Activated T-cell treated with anti-CD3 and anti-CD28 coated beads, Interleukin-2, amount 50 U/mL, for 48 hours (primary cell): ENCODE data around the gene ZSCAN25.
"Not testable (repeated sequence)": the region's sequence is repeated elsewhere in the genome, so short reads cannot be mapped to it uniquely, and the experiment has no call there.

Source experiments
- DNase-seq, 2 experiments: peaks; one replicate each; pipeline ENCODE4 v3.0.0-alpha.2; 2020

Gene ZSCAN25

DNA sequence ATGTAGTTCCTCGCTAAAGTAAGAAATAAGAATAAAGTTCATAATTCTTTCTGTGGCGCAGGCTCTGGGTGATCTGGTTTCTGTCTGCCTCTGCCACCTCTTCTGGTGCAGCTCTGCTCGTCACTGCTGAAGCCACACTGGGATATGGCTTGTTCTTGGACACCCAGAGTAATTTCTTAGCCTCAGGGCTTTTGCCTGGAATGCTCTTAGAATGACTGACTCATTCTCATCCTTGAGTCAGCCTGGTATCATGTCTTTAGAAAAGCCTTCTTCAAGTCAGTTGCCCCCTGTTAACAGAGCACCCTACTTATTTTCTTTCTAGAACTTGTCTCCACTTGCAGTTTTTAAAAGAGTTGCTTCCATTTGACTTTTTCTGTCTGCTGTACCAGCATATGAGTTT lies 2.0 kb downstream of the ZSCAN25 start:
- DNase-seq, result no peak

DNA sequence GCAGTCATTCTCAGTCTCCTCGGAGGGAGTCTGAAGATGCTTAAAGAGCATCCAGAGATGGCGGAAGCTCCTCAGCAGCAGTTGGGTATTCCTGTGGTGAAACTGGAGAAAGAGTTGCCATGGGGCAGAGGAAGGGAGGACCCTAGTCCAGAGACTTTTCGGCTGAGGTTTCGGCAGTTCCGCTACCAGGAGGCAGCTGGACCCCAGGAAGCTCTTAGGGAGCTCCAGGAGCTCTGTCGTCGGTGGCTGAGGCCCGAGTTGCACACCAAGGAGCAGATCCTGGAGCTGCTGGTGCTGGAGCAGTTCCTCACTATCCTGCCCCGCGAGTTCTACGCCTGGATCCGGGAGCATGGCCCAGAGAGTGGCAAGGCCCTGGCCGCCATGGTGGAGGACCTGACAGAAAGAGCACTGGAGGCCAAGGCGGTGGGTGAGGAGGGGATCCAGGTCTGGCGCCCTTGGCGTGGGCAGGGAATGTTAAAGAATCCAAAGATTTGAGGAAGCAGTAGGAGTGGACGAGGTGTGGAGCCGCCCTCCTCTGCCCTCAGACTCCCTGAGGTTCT lies 2.9 kb downstream of the ZSCAN25 start:
- DNase-seq, result no peak

DNA sequence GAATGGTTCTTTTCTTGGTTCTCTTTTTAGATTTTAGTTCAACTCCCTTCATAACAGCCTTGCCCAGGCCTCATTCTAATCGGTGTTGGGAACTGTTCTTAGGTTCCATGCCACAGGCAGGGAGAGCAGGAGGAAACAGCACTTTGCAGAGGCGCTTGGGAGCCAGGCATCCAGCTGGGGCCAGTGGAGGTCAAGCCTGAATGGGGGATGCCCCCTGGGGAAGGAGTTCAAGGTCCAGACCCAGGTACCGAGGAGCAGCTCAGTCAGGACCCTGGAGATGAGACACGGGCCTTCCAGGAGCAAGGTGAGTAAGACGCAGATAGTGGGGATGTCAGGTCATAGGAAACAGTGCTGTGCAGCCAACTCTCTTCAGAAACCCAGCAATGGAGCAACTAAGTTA lies 4.5 kb downstream of the ZSCAN25 start:
- DNase-seq, result no peak

DNA sequence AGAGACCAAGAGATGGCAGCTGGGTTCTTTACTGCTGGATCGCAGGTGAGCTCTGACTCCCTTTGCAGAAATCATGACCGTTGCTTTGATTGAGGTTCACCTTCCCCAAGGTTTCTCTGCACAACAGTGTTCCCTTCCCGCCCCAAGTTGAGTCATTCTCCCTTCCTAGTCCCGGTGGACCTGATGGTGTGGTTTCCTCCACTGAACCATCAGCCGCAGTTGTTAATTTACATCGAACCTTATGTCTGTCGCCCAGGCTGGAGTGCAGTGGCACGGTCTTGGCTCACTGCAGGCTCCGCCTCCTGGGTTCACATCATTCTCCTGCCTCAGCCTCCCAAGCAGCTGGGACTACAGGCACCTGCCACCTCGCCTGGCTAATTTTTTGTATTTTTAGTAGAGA lies 5.8 kb downstream of the ZSCAN25 start:
- no peak for DNase-seq

DNA sequence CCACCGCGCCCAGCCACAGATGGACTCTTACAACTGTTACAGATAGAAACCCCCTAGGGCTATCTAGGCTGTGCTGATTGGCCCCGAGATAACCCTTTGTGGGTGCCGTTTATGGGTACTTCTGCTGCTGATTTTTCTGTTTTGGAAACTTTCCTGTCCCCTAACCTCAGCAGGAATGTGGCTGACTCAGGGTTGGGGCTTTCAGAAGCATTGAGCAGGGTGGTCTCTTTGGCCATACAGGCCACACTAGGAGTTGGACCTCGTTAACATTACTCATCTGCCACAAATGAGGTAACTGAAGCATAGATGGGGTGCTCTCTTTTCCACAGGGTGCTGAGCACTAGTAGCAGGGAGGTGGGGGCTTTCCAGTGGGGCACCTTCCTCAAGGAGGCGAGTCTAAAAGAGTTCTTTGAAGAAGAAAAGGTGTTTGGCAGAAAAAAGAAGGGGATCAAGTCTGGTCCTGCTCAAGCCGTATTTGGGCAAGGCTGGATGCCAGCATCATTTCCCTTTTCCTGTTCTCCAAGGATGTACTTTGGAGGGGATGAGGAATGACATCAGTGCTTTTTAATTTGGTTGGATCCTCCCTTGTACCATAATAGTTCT lies 6.4 kb downstream of the ZSCAN25 start:
- peak; percentile 55 to 56 for DNase-seq

DNA sequence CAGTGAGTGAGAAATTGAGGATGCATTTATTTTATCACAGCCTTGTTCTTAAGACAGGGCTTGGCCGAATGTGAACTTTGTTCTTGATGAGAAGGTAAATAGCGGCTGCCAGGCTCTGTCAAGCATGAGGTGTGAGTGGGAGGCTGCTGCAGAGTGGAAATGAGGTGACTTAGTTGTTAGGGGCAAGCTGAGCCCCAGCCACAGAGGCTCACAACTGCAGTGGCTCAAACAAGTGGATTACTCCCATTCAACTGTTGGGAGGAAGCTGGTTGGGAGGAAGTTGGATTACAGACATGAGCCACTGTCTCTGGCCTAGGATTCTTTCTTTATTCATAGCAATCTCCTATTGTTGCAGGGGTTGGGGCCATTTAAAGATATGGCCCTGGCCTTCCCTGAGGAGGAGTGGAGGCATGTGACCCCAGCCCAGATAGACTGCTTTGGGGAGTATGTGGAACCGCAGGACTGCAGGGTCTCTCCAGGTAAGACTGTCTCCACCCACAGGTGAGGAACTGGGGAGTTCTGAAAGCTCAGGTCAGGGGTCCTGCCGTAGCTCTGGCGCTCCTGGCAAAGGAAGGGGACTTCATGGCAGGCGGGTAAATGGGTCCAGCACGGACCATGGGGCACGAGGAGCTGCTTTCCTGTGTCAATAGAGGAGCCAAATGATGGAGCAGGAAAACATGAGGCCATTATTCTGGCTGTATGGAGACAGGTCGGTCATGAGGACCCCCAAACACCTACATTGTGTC lies 7.1 kb downstream of the ZSCAN25 start:
- peak; percentile 57 to 65 for DNase-seq

DNA sequence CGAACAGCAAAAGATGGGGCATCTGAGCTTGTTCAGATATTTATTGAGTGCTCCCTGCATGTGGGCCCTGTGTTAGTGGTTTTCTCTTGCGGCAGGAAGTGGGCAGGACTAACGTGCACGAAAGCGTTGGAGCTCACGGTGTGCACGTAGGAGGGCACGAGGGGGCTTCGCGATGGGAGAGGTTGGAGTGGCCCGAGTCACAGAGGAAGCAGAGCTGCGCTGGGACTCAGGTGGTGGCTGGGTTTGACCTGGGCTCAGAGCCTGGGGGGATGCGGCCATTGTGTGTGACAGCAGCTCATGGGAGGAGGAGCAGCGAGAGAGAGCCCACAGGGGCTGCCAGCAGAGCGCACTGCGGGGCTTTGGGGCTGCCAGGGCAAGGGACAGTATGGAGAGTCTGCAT lies 7.7 kb downstream of the ZSCAN25 start:
- peak; percentile 81 for DNase-seq

DNA sequence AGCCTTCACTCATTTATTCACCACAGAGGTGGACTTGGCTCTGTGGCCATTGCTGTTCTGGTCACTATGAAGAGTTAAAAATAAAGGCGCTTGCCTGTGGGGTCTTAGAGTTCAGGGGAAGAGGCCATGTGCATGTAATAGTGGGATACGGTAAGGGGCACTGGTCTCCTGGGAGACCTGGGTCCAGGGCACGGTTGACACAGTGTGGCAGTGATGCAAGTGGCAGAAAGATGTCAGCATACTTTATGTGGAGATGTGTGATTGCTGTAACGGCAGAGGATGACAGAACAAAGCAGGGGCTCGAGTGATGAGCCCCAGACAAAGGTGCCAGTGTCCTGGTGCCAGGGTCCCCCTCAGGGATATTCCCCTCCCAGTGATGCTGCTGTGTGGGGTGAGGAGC lies 8.6 kb downstream of the ZSCAN25 start:
- no peak for DNase-seq

DNA sequence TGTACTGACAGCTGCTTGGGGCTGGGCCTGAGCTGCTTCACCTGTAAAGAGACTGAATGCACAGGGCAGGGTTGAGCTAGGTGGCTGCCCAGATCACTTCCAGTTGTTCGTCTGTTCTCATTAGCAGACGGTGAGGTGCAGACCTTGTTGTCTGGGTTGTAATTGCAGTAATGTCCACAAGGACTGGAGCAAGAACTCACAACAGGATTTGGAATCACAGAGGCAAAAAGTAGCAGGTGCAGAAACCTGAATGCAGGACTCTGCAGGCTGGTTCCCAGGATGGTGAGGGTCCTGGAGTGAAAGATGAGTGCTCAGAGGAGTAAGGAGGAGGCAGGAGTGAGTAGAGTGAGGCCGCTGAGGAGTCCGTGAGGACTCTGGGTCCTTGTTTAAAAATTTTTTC lies 9.2 kb downstream of the ZSCAN25 start:
- DNase-seq, result no peak

DNA sequence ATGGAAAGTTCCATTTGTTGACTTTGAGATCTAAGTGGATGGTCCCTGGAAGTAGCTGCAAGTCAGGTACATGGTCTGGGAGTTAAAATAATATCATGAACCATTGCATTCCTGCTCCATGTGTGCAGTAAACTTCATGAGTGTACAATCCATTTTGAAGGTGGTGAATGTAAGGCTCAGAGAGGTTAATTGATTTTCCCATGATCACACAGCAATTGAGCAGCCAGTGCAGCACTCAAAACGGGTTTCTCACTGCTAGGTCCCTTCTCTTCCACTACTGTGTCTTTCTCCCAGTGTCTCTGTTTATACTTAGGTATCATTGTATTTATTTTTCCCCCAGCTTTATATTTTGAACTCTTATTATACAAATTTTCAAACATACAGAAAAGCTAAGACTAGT lies 9.9 kb downstream of the ZSCAN25 start:
- DNase-seq, result no peak

DNA sequence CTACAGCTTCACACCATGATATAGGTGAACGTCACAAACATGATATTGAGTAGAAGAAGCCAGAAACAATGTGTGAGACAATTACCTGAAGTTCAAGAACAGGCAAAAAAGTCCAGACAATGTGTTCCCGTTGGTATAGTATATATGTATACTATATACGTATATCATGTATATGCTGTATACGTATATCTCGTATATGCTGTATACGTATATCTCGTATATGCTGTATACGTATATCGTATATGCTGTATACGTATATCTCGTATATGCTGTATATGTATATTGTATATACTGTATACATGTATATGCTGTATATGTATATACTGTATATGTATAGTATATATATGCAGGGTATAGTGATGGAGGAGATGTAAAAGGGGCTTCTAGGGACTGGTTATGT lies 10.8 kb downstream of the ZSCAN25 start:
- no peak for DNase-seq

DNA sequence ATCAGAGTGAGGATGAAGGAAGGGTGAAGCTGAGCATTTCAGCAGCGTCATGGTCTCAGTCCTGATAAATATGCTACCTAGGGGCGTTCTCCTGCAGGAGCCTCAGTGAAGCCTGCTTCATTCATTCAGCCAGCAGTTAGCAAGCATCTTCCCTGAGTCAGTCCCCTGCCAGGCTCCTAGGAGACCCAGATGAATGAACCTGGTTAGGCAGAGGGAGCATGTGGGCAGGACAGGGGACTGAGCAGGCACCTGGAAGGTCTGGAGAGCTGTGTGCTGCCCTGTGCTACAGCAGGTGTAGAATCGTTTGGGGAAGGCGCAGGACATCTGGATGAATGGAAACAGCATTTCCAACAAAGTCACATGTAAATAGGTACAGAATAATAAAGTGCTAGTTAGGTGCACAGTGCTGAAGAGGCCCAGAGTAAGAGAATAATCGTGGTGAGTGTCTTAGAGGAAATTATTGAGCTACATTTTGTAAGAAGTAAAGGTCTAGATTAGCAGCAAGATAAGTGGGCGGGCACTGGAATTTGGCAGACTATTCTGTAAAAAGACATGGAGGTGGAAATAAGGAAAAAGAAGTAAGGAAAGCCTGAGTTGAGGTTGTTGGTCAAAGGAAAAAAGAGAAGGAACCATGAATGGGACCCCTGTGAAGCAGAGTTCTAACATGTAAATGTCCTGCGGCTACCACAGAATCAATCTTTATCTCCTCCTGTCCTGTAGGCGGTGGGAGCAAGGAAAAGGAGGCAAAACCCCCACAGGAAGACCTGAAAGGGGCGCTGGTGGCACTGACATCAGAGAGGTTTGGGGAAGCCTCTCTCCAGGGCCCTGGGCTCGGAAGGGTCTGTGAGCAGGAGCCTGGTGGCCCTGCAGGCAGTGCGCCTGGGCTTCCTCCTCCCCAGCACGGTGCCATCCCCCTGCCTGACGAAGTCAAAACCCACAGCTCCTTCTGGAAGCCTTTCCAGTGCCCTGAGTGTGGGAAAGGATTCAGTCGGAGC lies 12.0 kb downstream of the ZSCAN25 start:
- DNase-seq, result no peak

DNA sequence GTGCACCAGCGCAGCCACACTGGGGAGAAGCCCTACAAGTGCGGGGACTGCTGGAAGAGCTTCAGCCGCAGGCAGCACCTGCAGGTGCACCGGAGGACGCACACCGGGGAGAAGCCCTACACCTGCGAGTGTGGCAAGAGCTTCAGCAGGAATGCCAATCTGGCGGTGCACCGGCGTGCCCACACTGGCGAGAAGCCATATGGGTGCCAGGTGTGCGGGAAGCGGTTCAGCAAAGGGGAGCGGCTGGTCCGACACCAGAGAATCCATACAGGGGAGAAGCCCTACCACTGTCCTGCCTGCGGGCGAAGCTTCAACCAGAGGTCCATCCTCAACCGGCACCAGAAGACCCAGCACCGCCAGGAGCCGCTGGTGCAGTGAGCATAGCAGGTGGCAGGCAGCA lies 12.9 kb downstream of the ZSCAN25 start:
- DNase-seq, result no peak

DNA sequence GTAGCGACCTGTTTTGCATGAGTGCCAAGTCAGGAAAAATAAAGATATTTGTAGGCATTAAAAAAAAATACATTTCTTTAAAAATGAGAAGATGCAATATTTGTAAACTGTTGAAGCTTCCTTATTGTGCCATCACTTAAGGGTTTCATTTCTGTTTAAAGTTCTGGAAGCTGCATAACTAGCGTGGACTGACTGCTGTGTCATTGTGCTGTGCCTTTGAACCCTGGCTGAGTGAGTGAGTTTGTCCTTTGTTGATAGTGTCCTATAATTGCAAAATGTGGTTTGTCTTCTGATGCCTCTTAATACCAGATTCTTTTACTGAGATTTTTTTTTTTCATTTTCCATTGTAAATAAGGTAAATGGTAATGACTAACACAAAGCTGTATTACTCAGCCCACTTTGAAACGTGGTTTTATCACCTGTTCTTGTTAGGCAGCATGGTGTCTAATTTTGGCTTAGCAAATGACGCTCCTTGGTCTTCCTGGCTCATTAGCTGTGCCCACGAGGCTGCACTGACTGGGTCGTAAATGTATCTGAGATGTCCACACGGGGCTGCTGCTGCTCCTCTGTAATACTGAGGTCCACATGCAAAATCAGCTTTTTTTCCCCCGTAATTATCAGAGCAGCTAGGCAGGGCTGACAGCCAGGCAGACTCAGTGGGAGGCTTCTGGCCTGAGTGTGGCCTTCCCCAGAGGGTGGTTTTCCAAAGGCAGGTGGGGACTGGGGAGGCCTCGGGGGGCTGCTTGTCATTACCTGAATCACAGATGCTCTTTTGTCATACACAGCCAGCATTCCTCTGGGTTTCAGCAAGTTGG lies 14.8 kb downstream of the ZSCAN25 start:
- DNase-seq, result peak; percentile 61 to 67

DNA sequence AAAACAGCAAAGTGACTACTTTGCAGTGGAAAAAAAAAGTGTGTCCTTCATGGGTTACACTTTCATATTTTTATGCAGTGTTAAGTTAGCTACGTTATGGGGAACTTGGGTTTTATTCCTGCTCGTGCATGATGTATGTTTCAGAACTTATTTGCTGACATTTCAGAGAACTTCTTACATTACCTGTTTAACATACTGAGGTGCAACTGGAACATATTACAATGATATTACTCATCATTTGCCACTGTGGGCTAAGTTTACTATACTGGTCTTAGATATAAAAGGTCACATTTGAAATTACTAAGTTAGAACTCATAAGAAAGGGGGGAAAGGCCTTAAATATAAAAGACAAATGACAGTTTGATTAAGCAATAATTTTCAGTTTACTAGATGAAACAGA lies 20.7 kb downstream of the ZSCAN25 start:
- not testable (repeated sequence) for DNase-seq

DNA sequence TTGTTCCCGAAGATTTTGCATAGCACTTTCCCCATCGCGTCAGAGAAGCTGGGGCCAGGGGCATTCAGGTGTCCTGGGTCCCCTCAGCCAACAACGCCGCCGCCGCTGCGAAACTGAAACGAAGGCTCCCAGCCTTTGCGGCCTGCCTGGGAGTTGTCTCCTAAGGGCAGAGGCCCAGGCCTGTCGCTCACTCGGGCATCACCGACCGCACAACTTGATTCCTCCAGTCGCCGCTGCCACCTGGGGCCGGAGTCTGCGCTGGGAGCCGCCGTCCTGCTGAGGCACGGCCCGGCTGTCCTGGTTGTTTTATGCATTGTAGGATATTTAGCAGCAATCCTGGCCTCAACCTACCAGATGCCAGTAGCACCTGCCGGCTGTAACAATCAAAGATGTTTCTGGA lies 22.0 kb downstream of the ZSCAN25 start:
- DNase-seq, result no peak

DNA sequence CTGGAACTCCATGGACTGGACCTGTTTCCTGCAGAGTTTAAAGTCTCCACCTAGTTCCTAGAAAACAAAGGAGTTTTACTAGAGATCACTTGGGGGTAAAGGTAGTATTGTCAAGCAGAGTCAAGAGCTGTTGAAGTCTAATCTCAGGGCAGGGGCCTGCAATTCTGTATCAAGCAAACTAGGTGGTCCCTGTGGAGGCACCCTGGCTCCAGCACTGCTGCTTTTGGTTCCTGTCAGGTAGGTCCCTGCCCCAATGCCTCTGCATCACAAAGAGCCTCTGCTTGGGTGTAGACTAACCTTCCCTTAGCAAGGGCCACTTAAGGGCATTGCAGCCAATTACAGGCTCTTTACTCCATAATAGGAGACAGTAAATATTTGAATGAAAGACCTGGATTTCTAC lies 22.5 kb downstream of the ZSCAN25 start:
- no peak for DNase-seq

DNA sequence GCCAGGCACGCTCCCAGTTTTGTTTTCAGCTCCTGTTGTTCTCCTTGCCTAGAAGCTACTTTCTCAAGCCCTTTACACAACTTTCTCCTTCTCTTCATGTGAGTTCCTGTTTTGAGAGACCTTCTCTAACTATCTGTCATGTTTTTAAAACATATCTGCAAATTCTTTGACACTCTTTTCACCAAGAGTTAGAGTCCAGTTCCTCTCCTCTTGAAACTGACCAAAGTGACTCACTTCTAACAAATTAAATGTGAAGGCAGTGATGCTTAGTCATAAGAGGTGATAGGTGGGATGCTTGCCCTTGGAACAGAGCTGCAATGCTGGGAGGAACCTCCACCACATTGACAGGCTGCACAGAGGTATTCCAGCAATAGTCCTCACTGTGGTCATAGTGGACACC lies 25.3 kb downstream of the ZSCAN25 start:
- no peak for DNase-seq

DNA sequence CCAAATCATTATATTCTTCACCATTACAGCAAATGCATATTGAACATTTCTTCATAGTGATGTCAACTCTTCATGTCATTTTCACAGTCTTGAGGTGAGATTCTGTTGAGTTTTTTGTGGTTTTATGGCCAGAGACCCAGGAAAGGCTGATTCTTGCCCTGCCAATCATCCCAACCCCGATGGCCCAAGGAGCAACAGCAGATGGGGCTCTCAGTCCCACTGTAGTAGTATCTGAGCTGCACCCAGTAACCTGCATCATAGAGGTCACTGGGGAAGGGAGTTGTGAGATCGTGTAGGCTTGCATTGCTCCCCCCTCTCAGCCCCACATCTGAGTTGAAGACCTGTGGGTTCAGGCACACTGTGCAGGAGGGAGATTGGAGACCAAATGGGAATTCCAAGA lies 26.7 kb downstream of the ZSCAN25 start:
- no peak for DNase-seq

DNA sequence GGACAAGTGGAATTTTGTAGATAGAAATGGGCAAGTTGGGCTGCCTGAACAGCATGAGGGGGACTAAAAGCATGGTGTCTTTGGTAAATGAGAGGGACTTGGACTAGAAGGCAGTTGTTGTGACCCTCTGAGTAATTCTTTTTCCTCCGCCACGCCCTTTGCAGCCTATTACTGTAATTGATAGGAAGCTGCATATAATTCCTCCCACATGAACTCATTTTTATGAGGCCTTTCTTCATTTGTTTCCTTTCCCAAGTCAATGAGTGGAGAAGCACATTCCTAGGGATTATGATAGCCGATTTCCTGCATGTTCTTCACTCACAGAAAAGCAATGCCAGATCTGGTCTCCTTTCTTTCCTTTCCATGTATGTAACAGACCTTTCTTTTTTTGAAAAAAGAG lies 27.7 kb downstream of the ZSCAN25 start:
- DNase-seq, result no peak

DNA sequence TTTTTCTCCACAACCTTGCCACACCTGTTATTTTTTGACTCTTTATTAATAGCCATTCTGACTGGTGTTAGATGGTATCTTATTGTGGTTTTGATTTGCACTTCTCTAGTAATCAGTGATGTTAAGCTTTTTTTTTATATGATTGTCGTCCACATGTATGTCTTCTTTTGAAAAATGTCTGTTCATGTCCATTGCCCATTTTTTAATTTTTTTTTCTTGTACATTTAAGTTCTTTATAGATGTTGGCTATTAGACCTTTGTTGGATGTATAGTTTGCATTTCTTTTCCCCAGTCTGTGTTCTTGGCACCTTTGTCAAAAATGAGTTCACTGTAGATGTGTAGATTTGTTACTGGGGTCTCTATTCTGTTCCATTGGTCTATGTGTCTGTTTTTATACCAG lies 28.8 kb downstream of the ZSCAN25 start:
- DNase-seq, result no peak

DNA sequence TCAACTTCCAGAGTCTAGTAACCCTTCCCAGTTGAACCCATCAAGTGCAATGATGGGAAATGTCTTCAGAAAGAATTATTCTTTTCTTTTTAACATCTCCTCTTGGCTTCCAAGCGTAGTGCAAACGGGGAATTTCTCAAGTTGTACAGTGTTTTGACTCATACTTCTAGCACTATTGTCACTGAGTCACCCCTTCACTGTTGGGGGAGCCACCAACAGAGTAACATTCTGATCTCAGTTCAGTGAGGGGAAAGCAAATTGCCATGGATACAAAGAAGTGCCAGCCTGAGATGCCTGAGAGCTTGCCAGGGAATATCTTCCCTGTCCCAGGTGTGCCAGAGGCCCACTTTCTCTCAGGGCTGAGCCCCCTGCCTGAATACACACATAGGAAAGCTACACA lies 32.1 kb downstream of the ZSCAN25 start:
- no peak for DNase-seq

DNA sequence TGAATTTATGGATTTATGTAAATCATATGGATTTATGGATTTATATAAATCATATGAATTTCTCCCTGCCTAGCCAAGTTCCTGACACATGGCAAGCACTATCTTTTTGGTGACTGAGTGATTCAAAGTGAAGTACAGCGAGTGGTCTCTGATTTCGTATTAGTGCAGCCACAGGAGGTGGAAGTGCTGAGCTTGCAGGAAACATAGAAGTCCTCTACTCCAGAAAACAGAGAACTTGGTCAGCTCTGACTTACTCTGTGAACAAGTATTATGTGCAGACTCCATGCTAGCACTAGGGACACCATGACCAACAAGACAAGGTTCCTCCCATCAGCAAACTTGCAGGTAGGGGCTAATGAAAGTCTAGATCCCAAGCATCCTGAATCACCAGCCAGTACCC lies 34.5 kb downstream of the ZSCAN25 start:
- DNase-seq, result no peak
